Testis (tissue), 3 donors: Measurements from ENCODE around the gene GINS2. TPM values are rescaled to one million over a fixed set of nuclear protein-coding genes. Genes with fewer than 3 reads are reported as not detected.

ENCODE experiments used
- DNase-seq: peaks from one replicate; pipeline ENCODE4 v3.0.0-alpha.2; 2019
- H3K27ac ChIP-seq, 2 donors: fragments of 200-600 bp; sonication (generic); one replicate each; pipeline ENCODE4 v1.5.1; 2019
- H3K27me3 ChIP-seq: fragments of 200-600 bp; sonication (generic); one replicate; pipeline ENCODE4 v1.5.1; 2019
- H3K36me3 ChIP-seq: fragments of 200-600 bp; sonication (generic); one replicate; pipeline ENCODE4 v1.5.1; 2017; ENCODE audit warnings: low read depth; ENCODE audit errors: missing control alignments
- H3K4me1 ChIP-seq: fragments of 200-600 bp; sonication (generic); one replicate; pipeline ENCODE4 v1.5.1; 2019
- H3K4me3 ChIP-seq, 2 donors: fragments of 200-600 bp; sonication (generic); one replicate each; pipeline ENCODE4 v1.5.1; 2017 to 2019
- H3K9me3 ChIP-seq: fragments of 200-600 bp; sonication (generic); one replicate; pipeline ENCODE4 v1.5.1; 2017
- POLR2A ChIP-seq: fragments of 450-650 bp; IDR thresholded peaks from one replicate; pipeline ENCODE4 v1.6.1; 2017; ENCODE audit warnings: antibody characterized with exemption, mild to moderate bottlenecking, moderate library complexity
- WGBS, 2 donors: methylation state at CpG; one replicate each; pipeline ENCODE4 v1.1.5; 2018; 5-methylcytosine and 5-hydroxymethylcytosine counted together
- intact Hi-C: fragments of 100-400 bp; cut with DNase I; formaldehyde crosslinking; loops from one replicate; pipeline ENCODE4 v1.15.1; 2023; ENCODE audit warnings: low total_unique reads
- polyA plus RNA-seq: library from polyadenylated mRNA; stranded (reverse); fragments of 350-450 nt; fragmentation: Illumina TruSeq; extraction: RNeasy Lipid Tissue Mini Kit (QIAGEN cat#74804); gene quantifications from one replicate; pipeline ENCODE4 v1.2.3, GENCODE V29; 2014; ENCODE audit warnings: low read depth, low replicate concordance; ENCODE audit not compliant: insufficient read depth
- total RNA-seq, 2 donors: library from RNA; depleted of rRNA; stranded (reverse); fragments of >200 nt; gene quantifications; one replicate each; pipeline ENCODE4 v1.2.3, GENCODE V29; 2016
- TF ChIP-seq, protein P1 (sequence below), 3 experiments: fragments of 450-650 bp in 2 of 3; fragments of 200-600 bp in 1 of 3; sonication (generic) in 1 of 3; IDR thresholded peaks; one replicate each; pipeline ENCODE4 v1.5.1; 2016 to 2019; ENCODE audit warnings: antibody characterized with exemption in 3 of 3, mild to moderate bottlenecking in 2 of 3, moderate library complexity in 1 of 3

GINS2 gene
- total and polyA plus RNA-seq, 3 donors from 2014 or later: 8.9 to 13.8 (median 11.8) TPM

- Histone ChIP-seq H3K27ac (no peak overlapping the region), H3K4me3 (no peak overlapping the region), H3K36me3 (no peaks in the 10 kb centered on the region), H3K9me3 (no peaks in the 10 kb centered on the region), H3K27me3 (no peaks in the 10 kb centered on the region), H3K4me1 (peaks cover 3% of the 10 kb centered on the region)
- intact Hi-C loops: no loop called here
- DNase-seq: no peak
- TF ChIP-seq, protein P1, sequence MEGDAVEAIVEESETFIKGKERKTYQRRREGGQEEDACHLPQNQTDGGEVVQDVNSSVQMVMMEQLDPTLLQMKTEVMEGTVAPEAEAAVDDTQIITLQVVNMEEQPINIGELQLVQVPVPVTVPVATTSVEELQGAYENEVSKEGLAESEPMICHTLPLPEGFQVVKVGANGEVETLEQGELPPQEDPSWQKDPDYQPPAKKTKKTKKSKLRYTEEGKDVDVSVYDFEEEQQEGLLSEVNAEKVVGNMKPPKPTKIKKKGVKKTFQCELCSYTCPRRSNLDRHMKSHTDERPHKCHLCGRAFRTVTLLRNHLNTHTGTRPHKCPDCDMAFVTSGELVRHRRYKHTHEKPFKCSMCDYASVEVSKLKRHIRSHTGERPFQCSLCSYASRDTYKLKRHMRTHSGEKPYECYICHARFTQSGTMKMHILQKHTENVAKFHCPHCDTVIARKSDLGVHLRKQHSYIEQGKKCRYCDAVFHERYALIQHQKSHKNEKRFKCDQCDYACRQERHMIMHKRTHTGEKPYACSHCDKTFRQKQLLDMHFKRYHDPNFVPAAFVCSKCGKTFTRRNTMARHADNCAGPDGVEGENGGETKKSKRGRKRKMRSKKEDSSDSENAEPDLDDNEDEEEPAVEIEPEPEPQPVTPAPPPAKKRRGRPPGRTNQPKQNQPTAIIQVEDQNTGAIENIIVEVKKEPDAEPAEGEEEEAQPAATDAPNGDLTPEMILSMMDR (IDR thresholded peaks at IDR 0.05): no peak
- no peak for TF ChIP-seq POLR2A
- WGBS, 2 donors: 93 to 96% methylated on average over 13 to 20 of the region's 20 CpGs
Observed at GRCh38 chr16:85722128-85722893, 33.6 kb upstream of the GINS2 start.

- intact Hi-C loops: no loop called here
- 96 to 97% methylated on average over 3 to 4 of the region's 4 CpGs for WGBS, 2 donors
- peaks cover 3% of the 10 kb centered on the region for H3K4me1 ChIP-seq
- no peak overlapping the region for H3K4me3 ChIP-seq
- no peak overlapping the region for H3K27ac ChIP-seq
- TF ChIP-seq, protein P1 (IDR thresholded peaks at IDR 0.05): no peak
- no peak for TF ChIP-seq POLR2A
- H3K36me3 ChIP-seq: no peaks in the 10 kb centered on the region
- H3K27me3 ChIP-seq: no peaks in the 10 kb centered on the region
- DNase-seq: no peak
- H3K9me3 ChIP-seq: no peaks in the 10 kb centered on the region
Observed at GRCh38 chr16:85720302-85720637, 31.5 kb upstream of the GINS2 start.

DNA sequence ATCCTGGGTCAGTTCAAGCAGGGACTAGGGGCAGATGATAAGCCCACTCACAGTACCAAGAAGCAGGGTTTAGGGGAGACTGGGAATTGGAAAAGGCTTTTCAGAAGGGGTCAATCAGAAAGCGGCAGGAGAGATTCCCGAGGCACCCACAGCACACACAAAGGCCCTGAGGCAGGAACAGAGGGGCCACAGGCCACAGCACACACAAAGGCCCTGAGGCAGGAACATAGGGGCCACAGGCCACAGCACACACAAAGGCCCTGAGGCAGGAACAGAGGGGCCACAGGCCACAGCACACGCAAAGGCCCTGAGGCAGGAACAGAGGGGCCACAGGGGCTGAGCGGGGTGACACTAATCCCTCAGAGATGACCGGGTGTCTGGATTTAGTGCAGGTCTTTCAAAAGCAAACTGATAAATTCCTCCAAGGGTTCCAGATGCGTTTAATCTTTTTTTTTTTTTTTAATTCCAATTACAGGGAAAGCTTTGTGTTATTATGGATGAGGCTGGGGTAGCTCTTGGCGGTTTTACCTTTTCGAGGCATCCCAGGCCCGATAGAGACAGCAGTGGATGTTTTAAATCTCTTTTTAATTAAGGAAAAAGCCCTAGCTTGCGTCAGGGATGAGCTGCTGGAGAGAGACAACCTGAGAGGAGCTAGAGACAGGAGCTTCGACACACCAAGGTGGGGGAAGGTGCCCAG lies 31.0 kb upstream of the GINS2 start:
- Histone ChIP-seq H3K4me1 (peaks cover 3% of the 10 kb centered on the region), H3K27me3 (no peaks in the 10 kb centered on the region), H3K27ac (no peak overlapping the region), H3K36me3 (no peaks in the 10 kb centered on the region), H3K4me3 (no peak overlapping the region), H3K9me3 (no peaks in the 10 kb centered on the region)
- intact Hi-C loops: no loop called here
- WGBS, 2 donors: 90 to 93% methylated on average over 11 of the region's 11 CpGs
- TF ChIP-seq, protein P1 (IDR thresholded peaks at IDR 0.05): no peak
- TF ChIP-seq POLR2A: no peak
- no peak for DNase-seq

GRCh38 chr16:85718682-85719081 lies 29.9 kb upstream of the GINS2 start:
- Histone ChIP-seq H3K27ac (no peak overlapping the region), H3K27me3 (no peaks in the 10 kb centered on the region), H3K9me3 (no peaks in the 10 kb centered on the region), H3K36me3 (no peaks in the 10 kb centered on the region), H3K4me1 (peaks cover 3% of the 10 kb centered on the region), H3K4me3 (no peak overlapping the region)
- intact Hi-C loops: no loop called here
- 51 to 69% methylated on average over 10 to 11 of the region's 11 CpGs for WGBS, 2 donors
- DNase-seq: no peak
- TF ChIP-seq, protein P1 (IDR thresholded peaks at IDR 0.05): peak in 2 of 3 experiments; percentile 27 to 35
- no peak for TF ChIP-seq POLR2A
